H9 (cell line): ENCODE results near the gene AHSG. TPM values are rescaled to one million over a fixed set of nuclear protein-coding genes. Genes with fewer than 3 reads are reported as not detected.

Experiments used
- DNase-seq: peaks from one replicate; pipeline ENCODE4 v3.0.0-alpha.2; 2017
- H2AFZ ChIP-seq: one replicate; pipeline ENCODE4 v1.6.1; 2013; ENCODE audit warnings: mild to moderate bottlenecking, low read length, control low read depth, moderate library complexity
- H2AK5ac ChIP-seq: 2 replicates; pipeline ENCODE4 v1.6.1; 2013; ENCODE audit warnings: low read length, control low read depth, mixed read lengths; ENCODE audit not compliant: insufficient read length
- H2BK120ac ChIP-seq: one replicate; pipeline ENCODE4 v1.6.1; 2013; ENCODE audit warnings: low read depth, mild to moderate bottlenecking, low read length, control low read depth, inconsistent platforms; ENCODE audit not compliant: poor library complexity, severe bottlenecking
- H2BK12ac ChIP-seq: 2 replicates; pipeline ENCODE4 v1.6.1; 2013; ENCODE audit warnings: low read length, control low read depth, mixed read lengths, low read depth; ENCODE audit not compliant: insufficient read length
- H2BK15ac ChIP-seq: 2 replicates; pipeline ENCODE4 v1.6.1; 2013; ENCODE audit warnings: low read depth, low read length, control low read depth
- H2BK20ac ChIP-seq: one replicate; pipeline ENCODE4 v1.6.1; 2013; ENCODE audit warnings: low read depth, mild to moderate bottlenecking, low read length, control low read depth, inconsistent platforms; ENCODE audit not compliant: poor library complexity, severe bottlenecking
- H2BK5ac ChIP-seq: 2 replicates; pipeline ENCODE4 v1.6.1; 2013; ENCODE audit warnings: low read length, control low read depth, mixed read lengths; ENCODE audit not compliant: insufficient read length
- H3K14ac ChIP-seq: 2 replicates; pipeline ENCODE4 v1.6.1; 2013; ENCODE audit warnings: low read length, control low read depth; ENCODE audit not compliant: insufficient read depth
- H3K18ac ChIP-seq: 2 replicates; pipeline ENCODE4 v1.6.1; 2013; ENCODE audit warnings: low read depth, mild to moderate bottlenecking, mixed read lengths, low read length, control low read depth; ENCODE audit not compliant: insufficient read length
- H3K23ac ChIP-seq: 2 replicates; pipeline ENCODE4 v1.6.1; 2013; ENCODE audit warnings: low read length, control low read depth, mixed read lengths, low read depth; ENCODE audit not compliant: insufficient read length
- H3K23me2 ChIP-seq: 2 replicates; pipeline ENCODE4 v1.6.1; 2013; ENCODE audit warnings: low read depth, mild to moderate bottlenecking, mixed read lengths, low read length, control low read depth; ENCODE audit not compliant: insufficient read length, poor library complexity, severe bottlenecking
- H3K27ac ChIP-seq: 2 replicates; pipeline ENCODE4 v1.5.1; 2013; ENCODE audit warnings: low read length, control low read depth, mixed read lengths, low read depth; ENCODE audit not compliant: insufficient read length
- H3K27me3 ChIP-seq: 2 replicates; pipeline ENCODE4 v1.6.1; 2013; ENCODE audit warnings: low read length, control low read depth, inconsistent platforms; ENCODE audit not compliant: insufficient read depth
- H3K4ac ChIP-seq: 2 replicates; pipeline ENCODE4 v1.6.1; 2013; ENCODE audit warnings: low read depth, mild to moderate bottlenecking, control low read depth, inconsistent platforms, low read length, moderate library complexity
- H3K4me1 ChIP-seq: 2 replicates; pipeline ENCODE4 v1.6.1; 2013; ENCODE audit warnings: low read length, control low read depth, inconsistent platforms; ENCODE audit not compliant: insufficient read depth
- H3K4me2 ChIP-seq: 2 replicates; pipeline ENCODE4 v1.6.1; 2013; ENCODE audit warnings: low read length, control low read depth, mixed read lengths; ENCODE audit not compliant: insufficient read length, insufficient read depth
- H3K56ac ChIP-seq: 2 replicates; pipeline ENCODE4 v1.6.1; 2013; ENCODE audit warnings: low read depth, mild to moderate bottlenecking, mixed read lengths, low read length, control low read depth; ENCODE audit not compliant: insufficient read length
- H3K79me1 ChIP-seq: 2 replicates; pipeline ENCODE4 v1.6.1; 2013; ENCODE audit warnings: low read depth, mild to moderate bottlenecking, moderate library complexity, low read length, control low read depth, inconsistent platforms; ENCODE audit not compliant: insufficient read depth, poor library complexity, severe bottlenecking
- H3K79me2 ChIP-seq: 2 replicates; pipeline ENCODE4 v1.6.1; 2013; ENCODE audit warnings: low read length, control low read depth, inconsistent platforms; ENCODE audit not compliant: insufficient read depth
- H3K9ac ChIP-seq: 2 replicates; pipeline ENCODE4 v1.6.1; 2013; ENCODE audit warnings: low read length, control low read depth, mixed read lengths; ENCODE audit not compliant: insufficient read length; ENCODE audit errors: extremely low read depth
- H3K9me3 ChIP-seq: one replicate; pipeline ENCODE4 v1.6.1; 2013; ENCODE audit warnings: low read depth, low read length, inconsistent platforms; ENCODE audit not compliant: control insufficient read depth
- H3T11ph ChIP-seq: one replicate; pipeline ENCODE4 v1.6.1; 2013; ENCODE audit warnings: mild to moderate bottlenecking, low read length, control low read depth, inconsistent platforms
- H4K20me1 ChIP-seq: one replicate; pipeline ENCODE4 v1.6.1; 2013; ENCODE audit not compliant: control insufficient read depth, insufficient read length, insufficient read depth
- H4K5ac ChIP-seq: 2 replicates; pipeline ENCODE4 v1.6.1; 2013; ENCODE audit warnings: low read depth, mild to moderate bottlenecking, mixed read lengths, low read length, control low read depth; ENCODE audit not compliant: insufficient read length
- H4K8ac ChIP-seq: replicated peaks from 2 replicates; pipeline ENCODE4 v1.6.1; 2013; ENCODE audit warnings: low read length, control low read depth, mixed read lengths, low read depth; ENCODE audit not compliant: insufficient read length
- H4K91ac ChIP-seq: 2 replicates; pipeline ENCODE4 v1.6.1; 2013; ENCODE audit warnings: low read depth, mild to moderate bottlenecking, moderate library complexity, mixed read lengths, low read length, control low read depth; ENCODE audit not compliant: insufficient read length
- H3K27ac Mint-ChIP-seq, 3 experiments: 2 replicates in 2 of 3; 3 replicates in 1 of 3; pipeline ENCODE4 v1.8.0; 2020 to 2021; ENCODE audit warnings: mixed read lengths in 3 of 3, mild to moderate bottlenecking in 1 of 3, moderate library complexity in 1 of 3
- H3K27me3 Mint-ChIP-seq: 2 replicates; pipeline ENCODE4 v1.8.0; 2021; ENCODE audit warnings: low read depth, mild to moderate bottlenecking, moderate library complexity, mixed read lengths
- H3K36me3 Mint-ChIP-seq, 3 experiments: 2 replicates in 2 of 3; 3 replicates in 1 of 3; pipeline ENCODE4 v1.8.0; 2020 to 2021; ENCODE audit warnings: low read depth in 3 of 3, mixed read lengths in 3 of 3; ENCODE audit not compliant: insufficient read depth in 1 of 3
- H3K4me1 Mint-ChIP-seq, 2 experiments: 2 replicates each; pipeline ENCODE4 v1.8.0; 2020; ENCODE audit warnings: mixed read lengths in 2 of 2
- H3K4me3 Mint-ChIP-seq, 2 experiments: 2 replicates in 1 of 2; 3 replicates in 1 of 2; pipeline ENCODE4 v1.8.0; 2020 to 2021; ENCODE audit warnings: mild to moderate bottlenecking in 2 of 2, mixed read lengths in 2 of 2, moderate library complexity in 1 of 2
- H3K9me3 Mint-ChIP-seq, 2 experiments: 2 replicates in 1 of 2; 3 replicates in 1 of 2; pipeline ENCODE4 v1.8.0; 2020; ENCODE audit warnings: mild to moderate bottlenecking in 2 of 2, mixed read lengths in 2 of 2, moderate library complexity in 1 of 2
- WGBS: extraction: QIAGEN DNeasy Blood & Tissue Kit; methylation state at CpG from one replicate; pipeline ENCODE4 v1.1.7; 2013; ENCODE audit warnings: missing lambda C conversion rate, low lambda C conversion rate, mixed read lengths; ENCODE audit not compliant: insufficient read length; ENCODE audit errors: extremely low coverage; 5-methylcytosine and 5-hydroxymethylcytosine counted together
- total RNA-seq: library from RNA; stranded (reverse); gene quantifications from 2 replicates; pipeline ENCODE4 v1.2.1, GENCODE V29; 2021
- TF ChIP-seq, protein P1 (sequence below): fragments of 200-600 bp; sonication (generic); conservative IDR thresholded peaks from 3 replicates; pipeline ENCODE4 v1.8.0; 2021; ENCODE audit warnings: antibody characterized with exemption, mild to moderate bottlenecking

AHSG gene
- total RNA-seq, 1 experiment from 2014 or later: not detected

DNA sequence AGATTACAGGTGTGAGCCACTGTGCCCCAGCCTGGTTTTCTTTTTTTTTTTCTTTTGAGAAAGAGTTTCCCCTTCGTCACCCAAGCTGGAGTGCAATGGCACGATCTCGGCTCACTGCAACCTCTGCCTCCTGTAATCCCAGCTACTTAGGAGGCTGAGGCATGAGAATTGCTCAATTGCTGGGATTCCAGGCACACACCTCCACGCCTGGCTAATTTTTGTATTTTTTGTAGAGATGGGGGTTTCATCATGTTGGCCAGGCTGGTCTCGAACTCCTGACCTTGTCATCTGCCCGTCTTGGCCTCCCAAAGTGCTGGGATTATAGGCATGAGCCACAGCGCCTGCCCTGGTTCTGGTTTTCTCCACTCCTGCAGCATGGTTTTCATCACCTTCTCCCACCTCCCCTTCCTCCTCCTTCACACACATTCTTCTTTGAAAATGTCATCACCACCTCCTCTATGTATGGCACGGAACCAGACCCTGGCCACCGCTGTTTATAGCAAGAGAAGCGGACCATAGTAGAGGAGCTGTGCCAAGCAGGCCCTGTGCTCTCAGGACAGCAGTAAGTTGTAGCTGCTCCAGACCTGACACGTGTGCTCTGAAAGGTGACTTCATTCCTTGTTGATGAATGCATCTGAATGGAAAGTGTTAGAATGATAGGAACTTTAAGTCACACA, 14.6 kb upstream of the AHSG start:
- Histone ChIP-seq H2AK5ac (no peak overlapping the region), H4K8ac (no peak overlapping the region), H3K4me1 (no peaks in the 10 kb centered on the region), H3K27me3 (no peaks in the 10 kb centered on the region), H3K27ac (no peak overlapping the region), H3K4ac (no peak overlapping the region), H2BK15ac (no peak overlapping the region), H3K56ac (no peak overlapping the region), H3K23ac (no peak overlapping the region), H2BK12ac (no peak overlapping the region), H2AFZ (no peak overlapping the region), H2BK5ac (no peak overlapping the region), H3K79me2 (no peaks in the 10 kb centered on the region), H3K14ac (no peak overlapping the region), H3K79me1 (no peaks in the 10 kb centered on the region), H4K91ac (no peak overlapping the region), H4K5ac (no peak overlapping the region), H3K18ac (no peak overlapping the region), H3K9me3 (no peaks in the 10 kb centered on the region), H3K4me2 (no peak overlapping the region), H3K23me2 (no peaks in the 10 kb centered on the region), H2BK20ac (no peak overlapping the region), H3K9ac (no peak overlapping the region), H4K20me1 (no peaks in the 10 kb centered on the region), H2BK120ac (no peak overlapping the region), H3T11ph (no peak overlapping the region)
- H3K27ac Mint-ChIP-seq: no peak overlapping the region
- H3K27me3 Mint-ChIP-seq: peaks cover 4% of the 10 kb centered on the region; the same call in 1 of the 2 replicates
- no peak for DNase-seq
- peaks cover 6% of the 10 kb centered on the region in 2 experiments for H3K4me1 Mint-ChIP-seq
- no peak overlapping the region for H3K4me3 Mint-ChIP-seq
- TF ChIP-seq, protein P1, sequence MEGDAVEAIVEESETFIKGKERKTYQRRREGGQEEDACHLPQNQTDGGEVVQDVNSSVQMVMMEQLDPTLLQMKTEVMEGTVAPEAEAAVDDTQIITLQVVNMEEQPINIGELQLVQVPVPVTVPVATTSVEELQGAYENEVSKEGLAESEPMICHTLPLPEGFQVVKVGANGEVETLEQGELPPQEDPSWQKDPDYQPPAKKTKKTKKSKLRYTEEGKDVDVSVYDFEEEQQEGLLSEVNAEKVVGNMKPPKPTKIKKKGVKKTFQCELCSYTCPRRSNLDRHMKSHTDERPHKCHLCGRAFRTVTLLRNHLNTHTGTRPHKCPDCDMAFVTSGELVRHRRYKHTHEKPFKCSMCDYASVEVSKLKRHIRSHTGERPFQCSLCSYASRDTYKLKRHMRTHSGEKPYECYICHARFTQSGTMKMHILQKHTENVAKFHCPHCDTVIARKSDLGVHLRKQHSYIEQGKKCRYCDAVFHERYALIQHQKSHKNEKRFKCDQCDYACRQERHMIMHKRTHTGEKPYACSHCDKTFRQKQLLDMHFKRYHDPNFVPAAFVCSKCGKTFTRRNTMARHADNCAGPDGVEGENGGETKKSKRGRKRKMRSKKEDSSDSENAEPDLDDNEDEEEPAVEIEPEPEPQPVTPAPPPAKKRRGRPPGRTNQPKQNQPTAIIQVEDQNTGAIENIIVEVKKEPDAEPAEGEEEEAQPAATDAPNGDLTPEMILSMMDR: no peak
- H3K36me3 Mint-ChIP-seq: no peaks in the 10 kb centered on the region
- WGBS: no CpG with 5 or more reads among the region's 11 CpGs
- H3K9me3 Mint-ChIP-seq: peaks cover 0 to 3% of the 10 kb centered on the region in 2 experiments; a peak in 1 of 5 replicates
